ENCODE measurements around the gene LMF1.
"Not testable (repeated sequence)": the region's sequence is repeated elsewhere in the genome, so short reads cannot be mapped to it uniquely, and the experiment has no call there.

Gene LMF1

GRCh38 chr16:890217-890616 lies 80.6 kb downstream of the LMF1 start:
- no peak for DNase-seq

- DNase-seq: no peak
Measured at GRCh38 chr16:889586-889985, 81.2 kb downstream of the LMF1 start.

GRCh38 chr16:888901-889570 lies 81.7 kb downstream of the LMF1 start:
- DNase-seq: no peak

GRCh38 chr16:888456-888855 lies 82.3 kb downstream of the LMF1 start:
- DNase-seq: not testable (repeated sequence)

- DNase-seq: no peak
Measured at GRCh38 chr16:887846-888245, 82.9 kb downstream of the LMF1 start.

- no peak for DNase-seq
Measured at GRCh38 chr16:886802-887731, 83.7 kb downstream of the LMF1 start.

- no peak for DNase-seq
Measured at GRCh38 chr16:886084-886543, 84.7 kb downstream of the LMF1 start.

- DNase-seq: no peak
Measured at GRCh38 chr16:885391-885790, 85.4 kb downstream of the LMF1 start.

- no peak for DNase-seq
Measured at GRCh38 chr16:884232-884631, 86.6 kb downstream of the LMF1 start.

GRCh38 chr16:883781-884180 lies 87.0 kb downstream of the LMF1 start:
- no peak for DNase-seq

- no peak for DNase-seq
Measured at GRCh38 chr16:883340-883739, 87.4 kb downstream of the LMF1 start.

- not testable (repeated sequence) for DNase-seq
Measured at GRCh38 chr16:882671-883070, 88.1 kb downstream of the LMF1 start.

- DNase-seq: no peak
Measured at GRCh38 chr16:882256-882655, 88.5 kb downstream of the LMF1 start.

- no peak for DNase-seq
Measured at GRCh38 chr16:881219-882097, 89.3 kb downstream of the LMF1 start.

GRCh38 chr16:880471-881171 lies 90.2 kb downstream of the LMF1 start:
- no peak for DNase-seq

GRCh38 chr16:879986-880385 lies 90.8 kb downstream of the LMF1 start:
- no peak for DNase-seq

GRCh38 chr16:879461-879861 lies 91.3 kb downstream of the LMF1 start:
- no peak for DNase-seq

GRCh38 chr16:878886-879285 lies 91.9 kb downstream of the LMF1 start:
- DNase-seq: no peak

- DNase-seq: no peak
Measured at GRCh38 chr16:878072-878784, 92.6 kb downstream of the LMF1 start.

GRCh38 chr16:877242-878071 lies 93.3 kb downstream of the LMF1 start:
- no peak for DNase-seq
